Measurements from ENCODE around the gene ARPC3.
"Not testable (repeated sequence)": the region's sequence is repeated elsewhere in the genome, so short reads cannot be mapped to it uniquely, and the experiment has no call there.

ARPC3 gene

GRCh38 chr12:110449799-110450497, at the start of gene ARPC3:
Gene ARPC3, minus strand, starts transcription at chr12:110450337. Its CDS starts 77 bp downstream, at chr12:110450260.
- peaks cover 0 to 27% of the 10 kb centered on the region in 2 donors for H3K4me1 ChIP-seq (ENCODE audit: control insufficient read depth in 1 of 2, insufficient read depth in 2 of 2, low read length in 2 of 2)
- no peaks in the 10 kb centered on the region for H3K27me3 ChIP-seq (ENCODE audit: low read depth, low read length)
- peaks cover 7 to 16% of the 10 kb centered on the region in 2 donors for H3K36me3 ChIP-seq (ENCODE audit: control insufficient read depth in 1 of 2, insufficient read depth in 2 of 2, low read length in 2 of 2)
- no peaks in the 10 kb centered on the region for H3K9me3 ChIP-seq (ENCODE audit: control insufficient read depth in 1 of 2, low read length in 2 of 2)
- H3K27ac ChIP-seq (ENCODE audit: low read length) = peak within 1 kb of the TSS; percentile 91
- H3K4me3 ChIP-seq (ENCODE audit: low read depth in 1 of 2, low read length in 2 of 2) = peak within 1 kb of the TSS; percentile 89 to 92

DNA sequence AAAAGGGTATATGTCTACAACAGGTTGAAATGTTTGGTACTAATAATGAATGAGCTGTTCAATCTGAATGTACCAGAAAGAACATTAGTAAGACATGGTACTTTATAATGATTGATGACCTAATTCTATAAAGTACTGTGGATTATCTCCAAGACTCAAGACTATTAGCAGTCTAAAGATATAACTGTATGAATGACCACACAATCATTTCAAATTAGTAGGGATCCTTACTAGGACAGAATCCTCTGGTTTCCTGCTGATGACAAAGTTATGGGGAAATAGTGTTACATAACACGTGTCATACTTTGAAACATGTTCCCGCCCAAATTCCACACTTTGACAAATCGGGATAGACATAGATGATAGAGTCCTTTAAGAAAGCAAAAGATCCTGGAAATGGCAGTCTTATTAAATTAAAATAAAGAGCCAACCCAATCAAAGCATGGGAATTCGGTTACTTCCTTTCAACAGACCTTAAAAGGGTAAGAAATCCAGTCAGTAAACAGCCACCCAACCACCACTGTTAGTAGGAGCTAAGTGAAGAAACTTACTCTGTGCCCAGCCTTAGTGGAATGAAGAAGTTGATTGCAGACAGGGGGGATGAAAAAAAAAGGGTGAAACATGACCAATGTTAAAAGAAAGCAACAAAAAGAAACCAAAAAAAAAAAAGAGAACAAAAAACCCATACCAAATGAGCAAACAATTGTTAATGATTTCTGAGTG, 49.0 kb upstream of the ARPC3 start:
- Histone ChIP-seq H3K9me3 (ENCODE audit: control insufficient read depth in 1 of 2, low read length in 2 of 2) (no peaks in the 10 kb centered on the region), H3K4me3 (ENCODE audit: low read depth in 1 of 2, low read length in 2 of 2) (no peak overlapping the region), H3K36me3 (ENCODE audit: control insufficient read depth in 1 of 2, insufficient read depth in 2 of 2, low read length in 2 of 2) (peaks cover 13 to 20% of the 10 kb centered on the region in 2 donors), H3K27ac (ENCODE audit: low read length) (peak overlapping the region; percentile 95), H3K27me3 (ENCODE audit: low read depth, low read length) (no peaks in the 10 kb centered on the region), H3K4me1 (ENCODE audit: control insufficient read depth in 1 of 2, insufficient read depth in 2 of 2, low read length in 2 of 2) (peaks cover 16 to 28% of the 10 kb centered on the region in 2 donors)

DNA sequence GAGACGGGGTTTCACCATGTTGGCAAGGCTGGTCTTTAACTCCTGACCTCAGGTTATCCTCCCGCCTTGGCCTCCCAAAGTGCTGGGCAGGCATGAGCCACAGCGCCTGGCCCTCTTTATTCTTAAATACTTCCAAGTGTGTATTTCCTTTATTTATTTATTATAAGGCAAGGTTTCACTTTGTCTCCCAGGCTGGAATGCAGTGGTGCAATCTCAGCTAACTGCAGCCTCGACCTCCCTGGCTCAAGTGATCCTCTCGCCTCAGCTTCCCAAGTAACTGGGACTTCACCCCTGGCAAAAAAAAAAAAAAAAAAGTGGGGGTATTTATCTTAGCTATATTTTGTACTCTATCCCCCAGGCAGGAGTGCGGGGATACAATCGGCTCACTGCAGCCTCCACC, 25.3 kb upstream of the ARPC3 start:
- Histone ChIP-seq H3K27ac (ENCODE audit: low read length) (no peak overlapping the region), H3K9me3 (ENCODE audit: control insufficient read depth in 1 of 2, low read length in 2 of 2) (no peaks in the 10 kb centered on the region), H3K27me3 (ENCODE audit: low read depth, low read length) (no peaks in the 10 kb centered on the region), H3K36me3 (ENCODE audit: control insufficient read depth in 1 of 2, insufficient read depth in 2 of 2, low read length in 2 of 2) (peaks cover 0 to 2% of the 10 kb centered on the region in 2 donors), H3K4me1 (ENCODE audit: control insufficient read depth in 1 of 2, insufficient read depth in 2 of 2, low read length in 2 of 2) (no peaks in the 10 kb centered on the region), H3K4me3 (ENCODE audit: low read depth in 1 of 2, low read length in 2 of 2) (no peak overlapping the region)

DNA sequence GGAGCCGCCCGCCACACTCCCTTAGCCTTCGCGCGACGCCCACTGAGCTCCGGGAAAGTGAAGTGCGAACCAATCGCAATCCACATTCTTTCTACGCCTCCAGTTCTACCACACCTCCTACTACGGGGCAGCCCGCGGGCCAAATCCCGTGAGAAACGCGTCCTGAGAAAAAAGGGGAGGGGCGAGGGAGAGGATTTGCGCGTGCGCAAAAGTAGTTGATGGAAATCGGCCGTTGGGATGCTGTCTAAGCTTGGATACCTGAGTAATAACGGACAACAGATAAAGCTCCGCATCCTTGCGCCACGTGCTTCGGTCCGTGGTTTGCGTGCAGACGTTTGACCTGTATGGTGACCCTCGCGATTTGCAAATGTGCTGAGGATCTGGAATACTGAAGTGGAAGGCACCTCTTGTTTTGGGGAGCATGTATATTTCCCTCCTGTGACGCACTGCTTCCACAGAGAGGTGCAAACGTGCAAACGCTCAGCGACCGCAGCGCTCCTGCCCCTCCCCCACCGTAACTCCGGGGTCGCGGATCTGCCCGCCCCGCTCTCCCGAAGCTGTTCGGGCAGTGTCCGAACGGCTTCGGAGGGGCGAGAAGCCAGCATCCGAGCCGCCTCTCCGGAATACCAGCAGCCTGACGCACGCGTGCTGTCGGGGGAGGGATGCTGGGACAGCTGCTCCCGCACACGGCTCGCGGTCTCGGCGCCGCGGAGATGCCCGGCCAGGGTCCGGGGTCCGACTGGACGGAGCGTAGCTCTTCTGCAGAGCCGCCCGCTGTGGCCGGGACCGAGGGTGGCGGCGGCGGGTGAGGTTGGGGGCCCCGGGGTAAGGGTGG, 18.3 kb upstream of the ARPC3 start, which contains the start of the genes FAM216A and GPN3:
TSS of gene FAM216A (plus strand) at position 632 of the 835 bp plus-strand sequence. CDS start at position 663, 31 bp downstream.
TSS of gene GPN3 (minus strand) at position 44 of the 835 bp plus-strand sequence. CDS start 54 bp downstream, outside the sequence.
- Histone ChIP-seq H3K27ac (ENCODE audit: low read length) (peak within 1 kb of the TSS; percentile 88), H3K4me1 (ENCODE audit: control insufficient read depth in 1 of 2, insufficient read depth in 2 of 2, low read length in 2 of 2) (peaks cover 0 to 13% of the 10 kb centered on the region in 2 donors), H3K9me3 (ENCODE audit: control insufficient read depth in 1 of 2, low read length in 2 of 2) (no peaks in the 10 kb centered on the region), H3K27me3 (ENCODE audit: low read depth, low read length) (no peaks in the 10 kb centered on the region), H3K36me3 (ENCODE audit: control insufficient read depth in 1 of 2, insufficient read depth in 2 of 2, low read length in 2 of 2) (peaks cover 11 to 13% of the 10 kb centered on the region in 2 donors), H3K4me3 (ENCODE audit: low read depth in 1 of 2, low read length in 2 of 2) (peak within 1 kb of the TSS; percentile 82 to 97)

DNA sequence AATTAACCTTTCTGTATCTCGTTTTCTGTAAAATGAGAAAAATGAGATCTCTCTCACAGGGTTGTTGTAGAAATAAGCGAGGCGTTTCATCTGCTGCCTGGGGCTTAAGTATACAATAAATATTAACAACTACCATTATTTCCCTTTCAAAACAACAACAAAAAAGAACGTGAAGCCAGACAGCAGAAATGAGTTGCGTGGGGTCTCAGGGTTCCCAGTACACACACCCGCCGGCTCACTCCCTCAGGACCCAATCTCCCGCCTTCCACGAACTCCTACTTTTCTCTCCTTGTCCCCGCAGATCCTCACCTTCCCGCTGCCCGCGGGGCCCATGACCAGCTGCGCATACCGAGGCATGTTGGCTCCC, 17.7 kb upstream of the ARPC3 start:
- H3K27me3 ChIP-seq (ENCODE audit: low read depth, low read length) = no peaks in the 10 kb centered on the region
- peak overlapping the region; percentile 82 to 97 for H3K4me3 ChIP-seq (ENCODE audit: low read depth in 1 of 2, low read length in 2 of 2)
- peak overlapping the region; percentile 72 for H3K27ac ChIP-seq (ENCODE audit: low read length)
- peaks cover 11 to 13% of the 10 kb centered on the region in 2 donors for H3K36me3 ChIP-seq (ENCODE audit: control insufficient read depth in 1 of 2, insufficient read depth in 2 of 2, low read length in 2 of 2)
- peaks cover 0 to 13% of the 10 kb centered on the region in 2 donors for H3K4me1 ChIP-seq (ENCODE audit: control insufficient read depth in 1 of 2, insufficient read depth in 2 of 2, low read length in 2 of 2)
- H3K9me3 ChIP-seq (ENCODE audit: control insufficient read depth in 1 of 2, low read length in 2 of 2) = no peaks in the 10 kb centered on the region

DNA sequence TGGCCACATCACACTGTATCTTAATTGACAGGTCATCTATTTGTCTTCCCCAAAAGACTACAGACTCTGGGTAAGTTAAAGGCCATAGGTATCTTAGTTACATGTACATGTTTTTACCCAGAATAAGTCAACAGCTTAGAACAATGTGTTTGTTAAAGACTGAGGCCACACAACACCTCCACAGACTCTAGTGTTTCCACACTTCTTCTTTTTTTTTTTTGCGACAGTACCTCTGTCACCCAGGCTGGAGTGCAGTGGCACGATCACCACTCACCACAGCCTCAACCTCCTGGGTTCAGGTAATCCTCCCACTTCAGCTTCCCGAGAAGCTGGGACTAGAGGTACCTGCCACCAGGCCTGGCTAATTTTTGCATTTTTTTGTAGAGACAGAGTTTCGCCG, 16.7 kb upstream of the ARPC3 start:
- no peaks in the 10 kb centered on the region for H3K9me3 ChIP-seq (ENCODE audit: control insufficient read depth in 1 of 2, low read length in 2 of 2)
- peaks cover 11 to 18% of the 10 kb centered on the region in 2 donors for H3K36me3 ChIP-seq (ENCODE audit: control insufficient read depth in 1 of 2, insufficient read depth in 2 of 2, low read length in 2 of 2)
- H3K4me3 ChIP-seq (ENCODE audit: low read depth in 1 of 2, low read length in 2 of 2) = no peak overlapping the region
- peaks cover 0 to 13% of the 10 kb centered on the region in 2 donors for H3K4me1 ChIP-seq (ENCODE audit: control insufficient read depth in 1 of 2, insufficient read depth in 2 of 2, low read length in 2 of 2)
- H3K27me3 ChIP-seq (ENCODE audit: low read depth, low read length) = no peaks in the 10 kb centered on the region
- no peak overlapping the region for H3K27ac ChIP-seq (ENCODE audit: low read length)

GRCh38 chr12:110465765-110466164, 15.6 kb upstream of the ARPC3 start:
- H3K4me1 ChIP-seq (ENCODE audit: control insufficient read depth in 1 of 2, insufficient read depth in 2 of 2, low read length in 2 of 2) = peaks cover 0 to 13% of the 10 kb centered on the region in 2 donors
- H3K27ac ChIP-seq (ENCODE audit: low read length); H3K4me3 ChIP-seq (ENCODE audit: low read depth in 1 of 2, low read length in 2 of 2); H3K27me3 ChIP-seq (ENCODE audit: low read depth, low read length); H3K9me3 ChIP-seq (ENCODE audit: control insufficient read depth in 1 of 2, low read length in 2 of 2): not testable (repeated sequence)
- H3K36me3 ChIP-seq (ENCODE audit: control insufficient read depth in 1 of 2, insufficient read depth in 2 of 2, low read length in 2 of 2) = peaks cover 11 to 26% of the 10 kb centered on the region in 2 donors

DNA sequence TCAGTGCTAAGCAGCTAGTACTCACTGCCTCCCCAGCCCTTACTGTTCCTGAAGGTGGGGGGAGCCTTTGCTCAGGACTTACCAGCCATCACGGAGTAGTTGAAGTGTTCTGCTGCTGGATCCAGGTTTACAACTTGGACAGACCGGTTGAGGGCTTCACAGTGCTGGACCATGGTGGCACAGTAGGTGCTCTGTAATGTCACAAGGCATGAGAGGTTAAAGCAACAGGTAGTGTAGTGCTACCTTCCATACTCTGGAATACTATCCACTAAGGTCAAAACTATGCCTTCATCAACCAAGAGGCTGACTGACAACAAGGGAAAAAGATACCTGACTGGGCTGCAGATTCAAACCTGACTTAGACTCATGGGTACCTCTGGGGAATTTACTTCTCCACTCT, 14.9 kb upstream of the ARPC3 start:
- H3K27ac ChIP-seq (ENCODE audit: low read length) = no peak overlapping the region
- peaks cover 11 to 26% of the 10 kb centered on the region in 2 donors for H3K36me3 ChIP-seq (ENCODE audit: control insufficient read depth in 1 of 2, insufficient read depth in 2 of 2, low read length in 2 of 2)
- H3K27me3 ChIP-seq (ENCODE audit: low read depth, low read length) = no peaks in the 10 kb centered on the region
- H3K9me3 ChIP-seq (ENCODE audit: control insufficient read depth in 1 of 2, low read length in 2 of 2) = no peaks in the 10 kb centered on the region
- peaks cover 0 to 13% of the 10 kb centered on the region in 2 donors for H3K4me1 ChIP-seq (ENCODE audit: control insufficient read depth in 1 of 2, insufficient read depth in 2 of 2, low read length in 2 of 2)
- no peak overlapping the region for H3K4me3 ChIP-seq (ENCODE audit: low read depth in 1 of 2, low read length in 2 of 2)

DNA sequence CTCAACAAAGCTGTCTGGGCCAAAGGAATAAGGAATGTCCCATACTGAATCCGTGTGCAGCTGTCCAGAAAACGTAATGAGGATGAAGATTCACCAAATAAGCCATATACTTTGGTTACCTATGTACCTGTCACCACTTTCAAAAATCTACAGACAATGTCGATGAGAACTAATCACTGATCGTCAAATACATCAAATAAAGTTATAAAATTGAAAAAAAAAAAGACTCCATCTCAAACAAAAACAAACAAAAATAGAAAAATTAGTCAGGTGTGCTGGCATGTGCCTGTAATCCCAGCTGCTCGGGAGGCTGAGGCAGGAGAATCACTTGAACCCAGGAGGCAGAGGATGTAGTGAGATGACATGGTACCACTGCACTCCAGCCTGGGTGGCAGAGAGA, 11.1 kb upstream of the ARPC3 start:
- H3K27me3 ChIP-seq (ENCODE audit: low read depth, low read length); H3K9me3 ChIP-seq (ENCODE audit: control insufficient read depth in 1 of 2, low read length in 2 of 2); H3K27ac ChIP-seq (ENCODE audit: low read length); H3K4me1 ChIP-seq (ENCODE audit: control insufficient read depth in 1 of 2, insufficient read depth in 2 of 2, low read length in 2 of 2); H3K4me3 ChIP-seq (ENCODE audit: low read depth in 1 of 2, low read length in 2 of 2): not testable (repeated sequence)
- H3K36me3 ChIP-seq (ENCODE audit: control insufficient read depth in 1 of 2, insufficient read depth in 2 of 2, low read length in 2 of 2) = peaks cover 14 to 29% of the 10 kb centered on the region in 2 donors

DNA sequence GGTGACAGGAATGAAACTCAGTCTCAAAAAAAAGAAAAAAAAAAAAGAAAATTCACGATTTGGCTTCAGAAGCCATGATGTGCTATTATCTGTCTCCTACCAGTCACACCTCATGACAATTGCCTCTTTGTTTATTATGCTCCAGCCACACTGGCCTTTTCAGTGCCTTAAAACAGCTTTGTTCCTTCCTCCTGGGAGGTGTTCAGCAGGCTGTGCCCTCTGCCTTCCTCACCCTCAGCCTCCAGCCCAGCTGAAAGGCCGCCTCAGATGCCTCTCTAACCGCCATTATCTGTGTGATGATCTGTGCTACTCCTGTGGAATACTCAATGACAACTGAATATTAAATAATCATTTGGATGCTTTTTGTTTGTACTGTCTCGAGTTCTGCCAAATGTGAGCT, 8.6 kb upstream of the ARPC3 start:
- Histone ChIP-seq H3K27ac (ENCODE audit: low read length) (no peak overlapping the region), H3K9me3 (ENCODE audit: control insufficient read depth in 1 of 2, low read length in 2 of 2) (no peaks in the 10 kb centered on the region), H3K4me1 (ENCODE audit: control insufficient read depth in 1 of 2, insufficient read depth in 2 of 2, low read length in 2 of 2) (no peaks in the 10 kb centered on the region), H3K27me3 (ENCODE audit: low read depth, low read length) (no peaks in the 10 kb centered on the region), H3K4me3 (ENCODE audit: low read depth in 1 of 2, low read length in 2 of 2) (no peak overlapping the region), H3K36me3 (ENCODE audit: control insufficient read depth in 1 of 2, insufficient read depth in 2 of 2, low read length in 2 of 2) (peaks cover 3 to 24% of the 10 kb centered on the region in 2 donors)

All from muscle layer of duodenum (tissue), 2 donors.